Inferior parietal cortex (tissue), 1 donor: ENCODE results near the gene ATP10A.

Experiments used
- DNase-seq: peaks from one replicate; pipeline ENCODE4 v3.0.0-alpha.2; 2016; ENCODE audit errors: extremely low spot score

Gene ATP10A

GRCh38 chr15:25863111-25863967, at the start of gene ATP10A:
Gene ATP10A (minus strand): TSS chr15:25863327. CDS start chr15:25863096, 231 bp downstream.
- no peak for DNase-seq

GRCh38 chr15:25912035-25912434, 48.9 kb upstream of the ATP10A start:
- no peak for DNase-seq

- DNase-seq = no peak
These were observed 47.7 kb upstream of the ATP10A start for GRCh38 chr15:25910832-25911231.

GRCh38 chr15:25909806-25910205, 46.7 kb upstream of the ATP10A start:
- DNase-seq = no peak

GRCh38 chr15:25909325-25909724, 46.2 kb upstream of the ATP10A start:
- DNase-seq = no peak

DNA sequence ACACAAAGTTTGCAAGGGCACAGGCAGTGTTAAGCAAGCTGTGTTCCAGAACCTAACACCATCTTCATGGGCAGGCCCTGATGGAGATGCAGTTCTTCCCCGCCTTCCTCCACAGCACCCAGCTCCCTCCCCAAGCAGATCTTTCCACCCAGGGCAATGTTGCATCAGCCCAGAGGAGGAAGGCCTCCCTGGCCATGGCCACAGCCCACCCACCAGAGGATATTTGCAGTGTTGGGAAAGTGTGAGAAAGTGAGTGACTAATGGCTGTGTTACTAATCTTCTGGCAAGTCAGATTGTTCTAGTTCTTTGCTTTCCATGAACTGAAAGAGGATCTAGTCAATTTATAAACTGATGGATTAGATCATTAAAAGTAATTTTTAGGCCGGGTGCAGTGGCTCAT, 42.0 kb upstream of the ATP10A start:
- DNase-seq = no peak

DNA sequence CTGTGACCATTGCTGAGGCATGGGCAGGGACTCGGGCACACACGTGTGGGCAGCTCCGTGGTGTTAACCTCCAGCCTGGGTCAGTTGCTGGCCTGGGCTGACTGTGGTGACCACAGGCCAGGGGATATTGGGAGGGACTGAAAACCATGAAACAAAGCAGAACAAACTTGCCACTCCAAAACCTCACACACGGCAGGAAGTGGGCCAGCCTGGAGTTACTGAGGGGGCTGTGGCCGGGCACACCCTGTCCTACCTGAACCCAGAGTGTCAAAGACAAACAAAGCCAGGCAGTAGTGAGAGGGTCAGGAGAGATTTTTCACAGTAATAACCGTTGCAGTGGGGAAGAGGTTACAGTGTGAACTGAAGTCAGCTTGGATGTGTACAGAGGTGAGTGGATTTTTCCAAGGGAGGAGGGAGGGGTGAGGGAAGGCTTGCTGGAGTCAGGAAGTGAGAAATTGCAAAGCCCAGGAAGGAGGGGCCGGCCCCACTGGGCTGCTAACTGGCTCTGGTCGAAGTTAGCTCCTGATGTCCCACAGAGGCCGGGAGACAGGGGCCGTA, 40.0 kb upstream of the ATP10A start:
- no peak for DNase-seq

- peak; percentile 28 for DNase-seq
These were observed 38.9 kb upstream of the ATP10A start for GRCh38 chr15:25901811-25902605.

GRCh38 chr15:25900901-25901300, 37.8 kb upstream of the ATP10A start:
- DNase-seq = no peak

- no peak for DNase-seq
These were observed 37.3 kb upstream of the ATP10A start for GRCh38 chr15:25900431-25900830.

DNA sequence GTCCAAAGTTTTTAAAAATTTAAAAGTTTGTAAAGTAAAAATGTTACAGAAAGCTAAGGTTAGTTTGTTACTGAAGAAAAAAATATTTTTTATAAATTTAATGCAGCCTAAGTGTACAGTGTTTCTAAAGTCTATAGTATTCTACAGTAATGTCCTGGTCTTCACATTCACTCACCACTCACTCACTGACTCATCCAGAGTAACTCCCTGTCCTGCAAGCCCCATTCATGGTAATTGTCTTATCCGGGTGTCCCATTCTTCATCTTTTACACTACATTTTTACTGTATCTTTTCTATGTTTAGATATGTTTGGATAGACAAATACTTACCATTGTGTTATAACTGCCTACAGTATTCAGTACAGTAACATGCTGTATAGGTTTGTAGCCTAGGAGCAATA, 36.7 kb upstream of the ATP10A start:
- no peak for DNase-seq

GRCh38 chr15:25897658-25898057, 34.5 kb upstream of the ATP10A start:
- no peak for DNase-seq

- DNase-seq = no peak
These were observed 31.3 kb upstream of the ATP10A start for GRCh38 chr15:25894371-25894902.

DNA sequence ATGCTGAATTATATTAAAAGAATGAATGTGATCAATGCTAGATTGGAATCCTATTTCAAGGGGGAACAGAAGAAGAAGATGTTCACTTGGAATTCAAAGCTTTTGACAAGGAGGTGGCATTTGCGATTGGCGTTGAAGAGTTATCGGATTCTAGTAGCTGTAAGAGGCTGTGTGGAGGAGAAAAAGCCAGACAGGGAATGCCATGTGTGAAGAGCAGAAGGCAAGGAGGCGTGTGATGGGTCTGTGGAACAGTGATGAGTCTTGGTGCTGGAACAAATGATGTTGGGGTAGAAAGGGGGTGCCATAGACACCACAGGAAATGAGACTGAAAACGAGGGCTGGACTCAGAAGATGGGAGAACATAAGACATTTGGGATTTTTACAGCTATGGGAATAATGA, 30.5 kb upstream of the ATP10A start:
- peak; percentile 21 for DNase-seq

- DNase-seq = no peak
These were observed 29.0 kb upstream of the ATP10A start for GRCh38 chr15:25892126-25892525.

DNA sequence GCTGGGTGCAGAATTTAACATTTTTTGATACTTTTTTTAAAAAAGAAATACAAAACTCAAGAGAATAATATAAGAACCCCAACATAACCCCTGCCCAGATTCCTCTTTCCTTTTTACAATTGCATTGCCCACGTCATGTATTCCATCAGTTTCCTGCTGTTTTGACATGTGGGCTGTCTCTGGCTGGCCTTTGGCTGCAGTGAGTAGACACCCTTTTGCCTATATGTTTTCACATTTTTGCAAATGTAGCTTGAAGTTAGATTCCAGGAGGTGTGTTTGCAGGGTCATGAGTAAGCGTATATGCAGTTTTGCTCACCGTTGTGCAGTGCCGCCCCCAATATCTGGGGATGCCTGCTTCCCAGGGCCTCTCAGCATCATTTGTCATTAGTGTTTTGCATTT, 28.0 kb upstream of the ATP10A start:
- DNase-seq = no peak

DNA sequence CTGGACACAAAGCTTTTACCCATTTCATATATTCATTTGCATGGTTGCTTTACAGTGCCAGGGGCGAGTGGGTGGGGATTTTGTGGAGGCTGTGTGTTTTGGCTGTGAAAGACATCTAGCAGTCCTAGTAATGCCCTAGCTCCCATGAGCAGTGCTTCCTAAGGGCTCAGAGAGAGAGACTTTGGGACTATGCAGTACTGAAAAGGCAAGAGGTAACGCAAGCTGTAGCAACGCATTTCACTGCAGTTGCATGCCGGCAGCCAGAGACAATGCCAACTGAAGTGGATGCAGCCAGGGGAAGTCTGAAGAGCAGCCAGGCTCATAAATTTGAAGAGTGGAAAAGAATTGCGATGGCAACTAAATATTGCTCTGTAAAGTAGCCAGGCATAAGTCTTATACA, 27.4 kb upstream of the ATP10A start:
- DNase-seq = peak; percentile 29

DNA sequence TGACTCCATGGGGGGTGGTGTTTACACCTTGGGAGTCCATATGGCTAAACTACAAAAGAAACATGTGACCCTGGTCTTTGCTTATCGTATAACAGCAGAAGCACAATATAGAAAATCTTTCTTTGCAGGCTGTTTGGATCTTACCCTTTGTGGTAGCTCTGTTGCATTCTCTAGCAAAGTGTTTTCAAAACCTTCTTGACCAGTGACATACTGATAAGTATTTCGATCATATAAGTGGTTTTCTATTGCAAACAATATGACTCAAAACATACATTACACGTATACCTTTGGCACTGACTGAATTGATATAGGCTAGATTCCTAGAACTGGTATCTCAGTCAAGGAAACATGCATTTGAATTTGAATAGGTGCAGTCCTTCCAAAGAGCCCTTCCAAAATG, 24.7 kb upstream of the ATP10A start:
- no peak for DNase-seq

DNA sequence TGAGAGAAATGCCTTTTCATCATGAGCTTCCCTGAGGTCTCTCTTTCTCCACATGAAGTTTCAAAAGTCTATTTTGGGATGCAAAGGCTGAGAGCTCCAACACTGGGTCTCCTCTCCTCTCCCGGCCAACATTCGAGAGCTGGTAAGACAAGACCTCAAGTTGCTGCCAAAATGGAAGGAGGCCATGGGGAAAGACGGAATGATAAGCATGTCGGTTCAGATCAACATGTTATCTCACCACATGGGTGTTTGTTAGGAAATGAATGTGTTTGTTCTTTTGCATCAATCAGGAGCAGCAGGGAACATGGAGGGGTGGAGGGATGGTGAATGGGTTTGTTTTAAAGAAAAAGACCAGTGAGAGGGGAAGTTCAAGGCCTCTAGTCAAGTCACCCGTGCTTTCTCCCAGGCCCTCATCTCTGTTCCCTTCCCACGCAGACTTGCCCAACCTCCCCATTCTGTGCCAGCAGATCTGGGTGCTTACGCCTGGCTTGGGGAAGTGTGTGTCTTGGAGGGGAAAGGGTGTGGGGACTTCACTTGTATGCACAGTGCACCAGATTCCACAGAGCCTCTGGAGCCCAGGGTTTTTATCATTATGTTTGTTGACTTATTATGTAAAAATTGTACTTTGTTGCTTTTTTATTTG, 23.5 kb upstream of the ATP10A start:
- no peak for DNase-seq

- DNase-seq = no peak
These were observed 21.2 kb upstream of the ATP10A start for GRCh38 chr15:25884370-25884769.

- DNase-seq = no peak
These were observed 20.5 kb upstream of the ATP10A start for GRCh38 chr15:25883463-25884259.
